HepG2 (cell line): Measurements from ENCODE around the gene PLVAP. TPM values are rescaled to one million over a fixed set of nuclear protein-coding genes. Genes with fewer than 3 reads are reported as not detected.

Experiments
- CBFB ChIP-seq: sonication (generic); formaldehyde crosslinking; IDR thresholded peaks from 2 replicates; pipeline ENCODE4 v1.4.0; 2020; ENCODE audit warnings: missing genetic modification reagents
- HCFC1 ChIP-seq: fragments of 150-350 bp; IDR thresholded peaks from 2 replicates; pipeline ENCODE4 v1.6.1; 2014; ENCODE audit warnings: low read depth, low read length
- KDM2A ChIP-seq: sonication (generic); formaldehyde crosslinking; IDR thresholded peaks from 2 replicates; pipeline ENCODE4 v1.4.0; 2020; ENCODE audit warnings: low read depth, missing genetic modification reagents, borderline replicate concordance
- KLF6 ChIP-seq: IDR thresholded peaks from 2 replicates; pipeline ENCODE4 v1.8.0; 2016; ENCODE audit warnings: missing biosample characterization, missing genetic modification reagents
- NCOA2 ChIP-seq: sonication (generic); formaldehyde crosslinking; IDR thresholded peaks from 2 replicates; pipeline ENCODE4 v1.8.0; 2022; ENCODE audit warnings: inconsistent platforms
- PHF21A ChIP-seq: sonication (generic); formaldehyde crosslinking; IDR thresholded peaks from 2 replicates; pipeline ENCODE4 v1.5.0; 2020; ENCODE audit warnings: mild to moderate bottlenecking, missing genetic modification reagents
- RARG ChIP-seq: sonication (generic); formaldehyde crosslinking; IDR thresholded peaks from 2 replicates; pipeline ENCODE4 v1.4.0; 2020; ENCODE audit warnings: low read depth, mild to moderate bottlenecking, missing genetic modification reagents
- RXRB ChIP-seq: IDR thresholded peaks from 2 replicates; pipeline ENCODE4 v1.6.1; 2016; ENCODE audit warnings: borderline replicate concordance, missing genetic modification reagents, missing compliant biosample characterization
- SIN3A ChIP-seq: IDR thresholded peaks from 2 replicates; pipeline ENCODE4 v1.6.1; 2011; ENCODE audit warnings: low read depth, mild to moderate bottlenecking, control low read depth, low read length, borderline replicate concordance
- THAP11 ChIP-seq: IDR thresholded peaks from 2 replicates; pipeline ENCODE4 v1.6.1; 2016; ENCODE audit warnings: missing biosample characterization, missing genetic modification reagents
- ZNF546 ChIP-seq: sonication (generic); formaldehyde crosslinking; conservative IDR thresholded peaks from 2 replicates; pipeline ENCODE4 v1.8.1; 2023; ENCODE audit warnings: mild to moderate bottlenecking, missing genetic modification reagents
- ZNF629 ChIP-seq: sonication (generic); formaldehyde crosslinking; conservative IDR thresholded peaks from 2 replicates; pipeline ENCODE4 v1.5.0; 2020; ENCODE audit warnings: missing genetic modification reagents
- polyA plus RNA-seq, 8 experiments: library from polyadenylated mRNA; depleted of rRNA in 3 of 8; stranded (reverse) in 7 of 8; unstranded in 1 of 8; fragments of >200 nt; fragmentation: Illumina TruSeq in 4 of 8; extraction: Trizol in 4 of 8; gene quantifications; 2 replicates each; pipeline versions ENCODE4 v1.2.1 to v1.2.3, GENCODE V29; 2011 to 2016; ENCODE audit warnings: low read depth in 4 of 8, missing spikeins in 1 of 8, mixed read lengths in 1 of 8; ENCODE audit not compliant: insufficient read depth in 1 of 8
- total RNA-seq, 5 experiments: library from RNA; depleted of rRNA; stranded (reverse); fragments of >200 nt; fragmentation: Illumina TruSeq; extraction: Trizol; gene quantifications; 2 replicates each; pipeline ENCODE4 v1.2.3, GENCODE V29; 2016; ENCODE audit warnings: low read depth in 1 of 5
- TF ChIP-seq, protein P1 (sequence below): sonication (generic); formaldehyde crosslinking; IDR thresholded peaks from 2 replicates; pipeline ENCODE4 v1.4.0; 2020; ENCODE audit warnings: missing genetic modification reagents
- TF ChIP-seq, protein P2 (sequence below): sonication (generic); formaldehyde crosslinking; IDR thresholded peaks from 2 replicates; pipeline ENCODE4 v1.5.1; 2020; ENCODE audit warnings: missing genetic modification reagents, mild to moderate bottlenecking, borderline replicate concordance
- TF ChIP-seq, protein P3 (sequence below): sonication (generic); formaldehyde crosslinking; IDR thresholded peaks from 2 replicates; pipeline ENCODE4 v1.9.0; 2022; ENCODE audit warnings: missing genetic modification reagents, mild to moderate bottlenecking, borderline replicate concordance
- TF ChIP-seq, protein P4 (sequence below): sonication (generic); formaldehyde crosslinking; IDR thresholded peaks from 2 replicates; pipeline ENCODE4 v1.4.0; 2020; ENCODE audit warnings: mild to moderate bottlenecking, low read depth, missing genetic modification reagents
- TF ChIP-seq, protein P5 (sequence below): IDR thresholded peaks from 2 replicates; pipeline ENCODE4 v1.6.1; 2016; ENCODE audit warnings: missing biosample characterization, missing genetic modification reagents, low read depth
- TF ChIP-seq, protein P6 (sequence below): sonication (generic); formaldehyde crosslinking; IDR thresholded peaks from 2 replicates; pipeline ENCODE4 v1.8.1; 2023; ENCODE audit warnings: missing genetic modification reagents, mild to moderate bottlenecking, borderline replicate concordance
- TF ChIP-seq, protein P7 (sequence below): sonication (generic); formaldehyde crosslinking; IDR thresholded peaks from 2 replicates; pipeline ENCODE4 v1.8.1; 2023; ENCODE audit warnings: mild to moderate bottlenecking, inconsistent platforms, moderate library complexity, missing genetic modification reagents, borderline replicate concordance

The PLVAP gene
- total and polyA plus RNA-seq, 2 of the 13 experiments (the other 11 are each of a cell fraction or from before 2014, with no cell fraction given) = 0.26 TPM; not detected in 1

DNA sequence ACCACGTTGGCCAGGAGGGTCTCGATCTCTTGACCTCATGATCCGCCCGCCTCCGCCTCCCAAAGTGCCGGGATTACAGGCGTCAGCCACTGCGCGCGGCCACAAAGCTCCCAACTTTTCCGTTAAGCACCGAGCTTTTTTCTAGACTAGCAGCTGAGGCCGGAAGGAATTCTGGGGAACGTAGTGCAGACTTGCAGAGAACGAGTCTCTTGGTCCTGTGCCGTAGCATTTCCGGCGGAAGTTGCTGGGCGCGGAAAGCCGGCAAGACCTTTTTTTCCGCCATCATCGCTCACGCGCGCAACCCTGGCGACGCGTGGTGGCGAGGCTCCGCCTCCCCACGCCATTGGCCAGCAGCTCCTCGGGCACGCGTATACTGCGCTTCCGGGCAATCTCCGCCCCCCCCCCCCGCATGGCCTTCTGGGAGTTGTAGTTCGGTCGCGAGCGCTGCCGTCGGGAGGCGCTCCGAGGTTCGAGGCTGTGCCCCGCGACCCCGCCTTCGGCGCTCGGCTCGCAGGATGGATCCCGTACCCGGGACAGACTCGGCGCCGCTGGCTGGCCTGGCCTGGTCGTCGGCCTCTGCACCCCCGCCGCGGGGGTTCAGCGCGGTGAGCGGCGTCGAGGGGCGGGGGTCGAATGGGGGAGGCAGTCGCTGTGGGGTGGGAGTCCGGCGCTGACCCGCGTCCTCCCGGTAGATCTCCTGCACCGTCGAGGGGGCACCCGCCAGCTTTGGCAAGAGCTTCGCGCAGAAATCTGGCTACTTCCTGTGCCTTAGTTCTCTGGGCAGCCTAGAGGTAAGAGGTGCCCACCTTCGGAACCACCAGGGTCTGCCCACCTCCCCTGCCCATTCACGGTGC, 42.7 kb upstream of the PLVAP start, which contains the start of gene MVB12A (continued):
- TF ChIP-seq KLF6 (CRISPR knock-in tag) (no peak), RARG (CRISPR knock-in tag) (no peak), SIN3A (no peak), ZNF546 (CRISPR knock-in tag) (no peak), THAP11 (CRISPR knock-in tag) (peak; percentile 100), PHF21A (CRISPR knock-in tag) (no peak; the same call in none of the 2 replicates), NCOA2 (no peak), HCFC1 (peak; percentile 88), ZNF629 (peak; percentile 43), CBFB (no peak), KDM2A (CRISPR knock-in tag) (peak; percentile 100), RXRB (CRISPR knock-in tag) (no peak)
- TF ChIP-seq, protein P1, sequence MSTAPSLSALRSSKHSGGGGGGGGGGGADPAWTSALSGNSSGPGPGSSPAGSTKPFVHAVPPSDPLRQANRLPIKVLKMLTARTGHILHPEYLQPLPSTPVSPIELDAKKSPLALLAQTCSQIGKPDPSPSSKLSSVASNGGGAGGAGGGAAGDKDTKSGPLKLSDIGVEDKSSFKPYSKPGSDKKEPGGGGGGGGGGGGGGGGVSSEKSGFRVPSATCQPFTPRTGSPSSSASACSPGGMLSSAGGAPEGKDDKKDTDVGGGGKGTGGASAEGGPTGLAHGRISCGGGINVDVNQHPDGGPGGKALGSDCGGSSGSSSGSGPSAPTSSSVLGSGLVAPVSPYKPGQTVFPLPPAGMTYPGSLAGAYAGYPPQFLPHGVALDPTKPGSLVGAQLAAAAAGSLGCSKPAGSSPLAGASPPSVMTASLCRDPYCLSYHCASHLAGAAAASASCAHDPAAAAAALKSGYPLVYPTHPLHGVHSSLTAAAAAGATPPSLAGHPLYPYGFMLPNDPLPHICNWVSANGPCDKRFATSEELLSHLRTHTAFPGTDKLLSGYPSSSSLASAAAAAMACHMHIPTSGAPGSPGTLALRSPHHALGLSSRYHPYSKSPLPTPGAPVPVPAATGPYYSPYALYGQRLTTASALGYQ = peak; percentile 64; the same call in 1 of the 2 replicates
- TF ChIP-seq, protein P2, sequence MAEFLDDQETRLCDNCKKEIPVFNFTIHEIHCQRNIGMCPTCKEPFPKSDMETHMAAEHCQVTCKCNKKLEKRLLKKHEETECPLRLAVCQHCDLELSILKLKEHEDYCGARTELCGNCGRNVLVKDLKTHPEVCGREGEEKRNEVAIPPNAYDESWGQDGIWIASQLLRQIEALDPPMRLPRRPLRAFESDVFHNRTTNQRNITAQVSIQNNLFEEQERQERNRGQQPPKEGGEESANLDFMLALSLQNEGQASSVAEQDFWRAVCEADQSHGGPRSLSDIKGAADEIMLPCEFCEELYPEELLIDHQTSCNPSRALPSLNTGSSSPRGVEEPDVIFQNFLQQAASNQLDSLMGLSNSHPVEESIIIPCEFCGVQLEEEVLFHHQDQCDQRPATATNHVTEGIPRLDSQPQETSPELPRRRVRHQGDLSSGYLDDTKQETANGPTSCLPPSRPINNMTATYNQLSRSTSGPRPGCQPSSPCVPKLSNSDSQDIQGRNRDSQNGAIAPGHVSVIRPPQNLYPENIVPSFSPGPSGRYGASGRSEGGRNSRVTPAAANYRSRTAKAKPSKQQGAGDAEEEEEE (CRISPR knock-in tag) = no peak
- TF ChIP-seq, protein P3, sequence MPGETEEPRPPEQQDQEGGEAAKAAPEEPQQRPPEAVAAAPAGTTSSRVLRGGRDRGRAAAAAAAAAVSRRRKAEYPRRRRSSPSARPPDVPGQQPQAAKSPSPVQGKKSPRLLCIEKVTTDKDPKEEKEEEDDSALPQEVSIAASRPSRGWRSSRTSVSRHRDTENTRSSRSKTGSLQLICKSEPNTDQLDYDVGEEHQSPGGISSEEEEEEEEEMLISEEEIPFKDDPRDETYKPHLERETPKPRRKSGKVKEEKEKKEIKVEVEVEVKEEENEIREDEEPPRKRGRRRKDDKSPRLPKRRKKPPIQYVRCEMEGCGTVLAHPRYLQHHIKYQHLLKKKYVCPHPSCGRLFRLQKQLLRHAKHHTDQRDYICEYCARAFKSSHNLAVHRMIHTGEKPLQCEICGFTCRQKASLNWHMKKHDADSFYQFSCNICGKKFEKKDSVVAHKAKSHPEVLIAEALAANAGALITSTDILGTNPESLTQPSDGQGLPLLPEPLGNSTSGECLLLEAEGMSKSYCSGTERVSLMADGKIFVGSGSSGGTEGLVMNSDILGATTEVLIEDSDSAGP (CRISPR knock-in tag) = peak; percentile 68; the same call in 1 of the 2 replicates
- TF ChIP-seq, protein P4, sequence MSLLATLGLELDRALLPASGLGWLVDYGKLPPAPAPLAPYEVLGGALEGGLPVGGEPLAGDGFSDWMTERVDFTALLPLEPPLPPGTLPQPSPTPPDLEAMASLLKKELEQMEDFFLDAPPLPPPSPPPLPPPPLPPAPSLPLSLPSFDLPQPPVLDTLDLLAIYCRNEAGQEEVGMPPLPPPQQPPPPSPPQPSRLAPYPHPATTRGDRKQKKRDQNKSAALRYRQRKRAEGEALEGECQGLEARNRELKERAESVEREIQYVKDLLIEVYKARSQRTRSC (CRISPR knock-in tag) = no peak
- TF ChIP-seq, protein P5, sequence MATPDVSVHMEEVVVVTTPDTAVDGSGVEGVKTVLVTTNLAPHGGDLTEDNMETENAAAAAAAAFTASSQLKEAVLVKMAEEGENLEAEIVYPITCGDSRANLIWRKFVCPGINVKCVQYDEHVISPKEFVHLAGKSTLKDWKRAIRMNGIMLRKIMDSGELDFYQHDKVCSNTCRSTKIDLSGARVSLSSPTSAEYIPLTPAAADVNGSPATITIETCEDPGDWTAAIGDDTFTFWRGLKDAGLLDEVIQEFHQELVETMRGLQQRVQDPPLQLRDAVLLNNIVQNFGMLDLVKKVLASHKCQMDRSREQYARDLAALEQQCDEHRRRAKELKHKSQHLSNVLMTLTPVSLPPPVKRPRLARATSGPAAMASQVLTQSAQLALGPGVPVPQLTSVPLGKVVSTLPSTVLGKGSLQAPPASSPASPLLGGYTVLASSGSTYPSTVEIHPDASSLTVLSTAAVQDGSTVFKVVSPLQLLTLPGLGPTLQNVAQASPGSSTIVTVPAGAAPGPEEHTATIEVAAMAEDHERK (CRISPR knock-in tag) = peak; percentile 26; the same call in 1 of the 2 replicates
- TF ChIP-seq, protein P6, sequence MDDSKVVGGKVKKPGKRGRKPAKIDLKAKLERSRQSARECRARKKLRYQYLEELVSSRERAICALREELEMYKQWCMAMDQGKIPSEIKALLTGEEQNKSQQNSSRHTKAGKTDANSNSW = no peak
- TF ChIP-seq, protein P7, sequence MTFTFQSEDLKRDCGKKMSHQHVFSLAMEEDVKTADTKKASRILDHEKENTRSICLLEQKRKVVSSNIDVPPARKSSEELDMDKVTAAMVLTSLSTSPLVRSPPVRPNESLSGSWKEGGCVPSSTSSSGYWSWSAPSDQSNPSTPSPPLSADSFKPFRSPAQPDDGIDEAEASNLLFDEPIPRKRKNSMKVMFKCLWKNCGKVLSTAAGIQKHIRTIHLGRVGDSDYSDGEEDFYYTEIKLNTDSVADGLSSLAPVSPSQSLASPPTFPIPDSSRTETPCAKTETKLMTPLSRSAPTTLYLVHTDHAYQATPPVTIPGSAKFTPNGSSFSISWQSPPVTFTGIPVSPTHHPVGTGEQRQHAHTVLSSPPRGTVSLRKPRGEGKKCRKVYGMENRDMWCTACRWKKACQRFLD (CRISPR knock-in tag) = peak; percentile 62; the same call in 1 of the 2 replicates
